Neuronal stem cell (in vitro differentiated cells): ENCODE data around the gene MIA.
"Not testable (repeated sequence)": the region's sequence is repeated elsewhere in the genome, so short reads cannot be mapped to it uniquely, and the experiment has no call there.

Experiments
- DNase-seq: peaks from one replicate; pipeline ENCODE4 v3.0.0-alpha.2; 2013; ENCODE audit warnings: low spot score
- H2AFZ ChIP-seq: one replicate; pipeline ENCODE4 v1.6.1; 2013; ENCODE audit warnings: mild to moderate bottlenecking, low read length, inconsistent platforms
- H2AK5ac ChIP-seq: 2 replicates; pipeline ENCODE4 v1.6.1; 2013; ENCODE audit warnings: low read depth, mild to moderate bottlenecking, inconsistent platforms, low read length, moderate library complexity, mixed read lengths
- H2BK120ac ChIP-seq: 2 replicates; pipeline ENCODE4 v1.6.1; 2013; ENCODE audit warnings: low read depth, mild to moderate bottlenecking, inconsistent platforms, low read length, moderate library complexity, mixed read lengths
- H2BK12ac ChIP-seq: one replicate; pipeline ENCODE4 v1.6.1; 2013; ENCODE audit warnings: low read length, inconsistent platforms
- H2BK15ac ChIP-seq: 2 replicates; pipeline ENCODE4 v1.6.1; 2013; ENCODE audit warnings: mild to moderate bottlenecking, low read length, inconsistent platforms, mixed read lengths
- H2BK5ac ChIP-seq: one replicate; pipeline ENCODE4 v1.6.1; 2013; ENCODE audit warnings: inconsistent platforms, mild to moderate bottlenecking, low read length, moderate library complexity
- H3K14ac ChIP-seq: one replicate; pipeline ENCODE4 v1.6.1; 2013; ENCODE audit warnings: low read length, inconsistent platforms
- H3K18ac ChIP-seq: 2 replicates; pipeline ENCODE4 v1.6.1; 2013; ENCODE audit warnings: low read length, inconsistent platforms
- H3K23ac ChIP-seq: 2 replicates; pipeline ENCODE4 v1.6.1; 2013; ENCODE audit warnings: low read depth, mild to moderate bottlenecking, mixed read lengths, low read length, inconsistent platforms; ENCODE audit not compliant: poor library complexity
- H3K27ac ChIP-seq: replicated peaks from 3 replicates; pipeline ENCODE4 v1.5.1; 2013; ENCODE audit warnings: low read length, inconsistent platforms
- H3K27me3 ChIP-seq, 3 experiments: 2 replicates each; pipeline ENCODE4 v1.6.1; 2013; ENCODE audit warnings: low read length in 3 of 3, mild to moderate bottlenecking in 2 of 3, inconsistent platforms in 1 of 3, low read depth in 1 of 3, mixed read lengths in 1 of 3, moderate library complexity in 1 of 3; ENCODE audit not compliant: control insufficient read depth in 3 of 3, insufficient read depth in 3 of 3
- H3K36me3 ChIP-seq, 2 donors: replicated peaks in 1 of 2; 2 replicates each; pipeline ENCODE4 v1.6.1; 2013; ENCODE audit warnings: low read length in 2 of 2; ENCODE audit not compliant: control insufficient read depth in 2 of 2, insufficient read depth in 2 of 2
- H3K4ac ChIP-seq: 2 replicates; pipeline ENCODE4 v1.6.1; 2013; ENCODE audit warnings: inconsistent platforms, mild to moderate bottlenecking, low read length, moderate library complexity
- H3K4me1 ChIP-seq, 2 donors: 1 replicate in 1 of 2; 2 replicates in 1 of 2; pipeline ENCODE4 v1.6.1; 2013; ENCODE audit warnings: low read length in 2 of 2, low read depth in 1 of 2; ENCODE audit not compliant: control insufficient read depth in 2 of 2, insufficient read depth in 1 of 2
- H3K4me2 ChIP-seq: one replicate; pipeline ENCODE4 v1.6.1; 2013; ENCODE audit warnings: mild to moderate bottlenecking, low read length, inconsistent platforms; ENCODE audit not compliant: insufficient read depth, poor library complexity, severe bottlenecking
- H3K4me3 ChIP-seq, 2 donors: 2 replicates each; pipeline ENCODE4 v1.5.1; 2013; ENCODE audit warnings: low read length in 2 of 2, mild to moderate bottlenecking in 2 of 2, inconsistent platforms in 1 of 2, moderate library complexity in 1 of 2
- H3K79me1 ChIP-seq: one replicate; pipeline ENCODE4 v1.6.1; 2013; ENCODE audit warnings: low read depth, mild to moderate bottlenecking, inconsistent platforms, low read length, moderate library complexity
- H3K9ac ChIP-seq: one replicate; pipeline ENCODE4 v1.6.1; 2013; ENCODE audit warnings: mild to moderate bottlenecking, low read depth, low read length, inconsistent platforms; ENCODE audit not compliant: poor library complexity
- H3K9me3 ChIP-seq, 2 donors: replicated peaks in 1 of 2; 2 replicates each; pipeline versions ENCODE3 to v1.6.1; 2013; ENCODE audit warnings: low read length in 2 of 2, mild to moderate bottlenecking in 2 of 2, inconsistent platforms in 1 of 2, low read depth in 1 of 2, mixed read lengths in 1 of 2, moderate library complexity in 1 of 2; ENCODE audit not compliant: control insufficient read depth in 2 of 2, insufficient read depth in 1 of 2
- H4K8ac ChIP-seq: one replicate; pipeline ENCODE4 v1.6.1; 2013; ENCODE audit warnings: low read depth, mild to moderate bottlenecking, inconsistent platforms, low read length, moderate library complexity
- H4K91ac ChIP-seq: one replicate; pipeline ENCODE4 v1.6.1; 2013; ENCODE audit warnings: low read length, low read depth, mild to moderate bottlenecking, inconsistent platforms; ENCODE audit not compliant: poor library complexity
- WGBS, 2 donors: extraction: QIAGEN DNeasy Blood & Tissue Kit; methylation state at CpG; one replicate each; pipeline ENCODE4 v1.1.7; 2013; ENCODE audit warnings: missing lambda C conversion rate in 2 of 2, mixed read lengths in 1 of 2; ENCODE audit not compliant: insufficient read length in 2 of 2, insufficient replicate concordance in 1 of 2; ENCODE audit errors: extremely low coverage in 2 of 2; 5-methylcytosine and 5-hydroxymethylcytosine counted together

The MIA gene

DNA sequence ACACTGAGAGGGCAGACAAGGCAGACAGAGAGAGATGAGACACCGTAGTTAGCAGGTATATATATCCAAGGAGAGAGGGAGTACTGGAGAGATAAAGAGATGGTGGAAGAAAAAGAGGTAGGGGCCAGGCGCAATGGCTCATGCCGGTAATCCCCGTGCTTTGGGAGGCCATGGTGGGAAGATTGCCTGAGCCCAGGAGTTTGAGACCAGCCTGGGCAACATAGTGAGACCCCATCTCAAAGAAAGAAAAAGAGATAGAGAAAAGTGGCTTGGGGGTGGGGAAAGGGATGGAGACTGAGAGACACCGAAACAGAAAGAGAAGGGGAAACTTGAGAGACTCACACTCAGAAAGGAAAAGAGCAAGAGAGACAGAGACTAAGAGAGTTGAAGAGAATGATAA lies 5.3 kb downstream of the MIA start:
- H4K91ac ChIP-seq: no peak overlapping the region
- H3K18ac ChIP-seq: no peak overlapping the region
- H2BK120ac ChIP-seq: no peak overlapping the region
- H2BK12ac ChIP-seq: no peak overlapping the region
- H2AFZ ChIP-seq: no peak overlapping the region
- H3K36me3 ChIP-seq: peaks cover 0 to under 1% of the 10 kb centered on the region in 2 donors
- no peaks in the 10 kb centered on the region for H3K9me3 ChIP-seq
- no peak overlapping the region for H3K23ac ChIP-seq
- no peak overlapping the region for H2BK5ac ChIP-seq
- H3K4me2 ChIP-seq: no peak overlapping the region
- H3K4me1 ChIP-seq: peaks cover 0 to 6% of the 10 kb centered on the region in 2 donors
- H3K79me1 ChIP-seq: peaks cover 3% of the 10 kb centered on the region
- no peak overlapping the region for H3K4ac ChIP-seq
- no peak for DNase-seq
- H3K27me3 ChIP-seq: no peaks in the 10 kb centered on the region
- H2AK5ac ChIP-seq: no peak overlapping the region
- no peak overlapping the region for H4K8ac ChIP-seq
- H3K9ac ChIP-seq: no peak overlapping the region
- H3K27ac ChIP-seq: no peak overlapping the region
- H3K14ac ChIP-seq: no peak overlapping the region
- no peak overlapping the region for H3K4me3 ChIP-seq
- no peak overlapping the region for H2BK15ac ChIP-seq
- WGBS, 2 donors: no CpG with 5 or more reads among the region's 5 CpGs

DNA sequence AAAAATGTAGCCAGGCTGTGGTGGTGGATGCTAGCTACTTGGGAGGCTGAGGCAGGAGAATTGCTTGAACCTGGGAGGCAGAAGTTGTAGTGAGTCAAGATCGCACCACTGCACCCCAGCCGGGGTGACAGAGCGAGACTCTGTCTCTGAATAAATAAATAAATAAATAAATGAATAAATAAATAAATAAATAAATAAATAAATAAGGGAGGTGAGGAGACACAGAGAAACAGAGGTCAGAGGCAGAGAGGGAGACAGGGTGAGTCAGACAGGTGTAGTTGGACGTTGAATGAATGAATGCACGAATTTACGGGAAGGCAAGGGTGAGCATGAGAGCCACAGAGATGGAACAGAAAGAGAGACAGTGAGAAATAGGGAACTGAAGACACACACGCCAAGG lies 5.8 kb downstream of the MIA start:
- WGBS, 2 donors: no CpG with 5 or more reads among the region's 7 CpGs

DNA sequence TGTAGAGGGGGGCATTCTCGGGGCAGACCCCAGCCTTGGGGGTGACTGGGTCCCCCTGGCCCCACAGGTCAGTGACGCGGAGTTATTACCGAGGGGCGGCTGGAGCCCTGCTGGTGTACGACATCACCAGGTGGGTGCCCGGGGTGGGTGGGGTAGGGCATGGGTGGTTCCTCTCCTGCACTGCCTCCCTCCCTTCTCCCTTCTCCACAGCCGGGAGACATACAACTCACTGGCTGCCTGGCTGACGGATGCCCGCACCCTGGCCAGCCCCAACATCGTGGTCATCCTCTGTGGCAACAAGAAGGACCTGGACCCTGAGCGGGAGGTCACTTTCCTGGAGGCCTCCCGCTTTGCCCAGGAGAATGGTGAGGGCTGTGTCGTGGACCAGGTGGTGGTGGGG lies 8.4 kb downstream of the MIA start:
- Histone ChIP-seq H3K23ac (no peak overlapping the region), H2BK5ac (no peak overlapping the region), H2AFZ (no peak overlapping the region), H2BK120ac (no peak overlapping the region), H2BK12ac (no peak overlapping the region), H3K4me3 (no peak overlapping the region), H3K27me3 (no peaks in the 10 kb centered on the region), H3K9me3 (no peaks in the 10 kb centered on the region), H3K36me3 (peaks cover 0 to 4% of the 10 kb centered on the region in 2 donors), H3K27ac (no peak overlapping the region), H3K14ac (no peak overlapping the region), H3K4me1 (peaks cover 0 to 3% of the 10 kb centered on the region in 2 donors), H2AK5ac (peak overlapping the region; percentile 80), H3K4me2 (no peak overlapping the region), H3K9ac (no peak overlapping the region), H3K18ac (no peak overlapping the region), H4K91ac (no peak overlapping the region), H3K4ac (no peak overlapping the region), H3K79me1 (peaks cover 4% of the 10 kb centered on the region), H2BK15ac (no peak overlapping the region), H4K8ac (no peak overlapping the region)
- DNase-seq: no peak
- WGBS, 2 donors: no CpG with 5 or more reads among the region's 14 CpGs

More for the DNA sequence above, 5.8 kb downstream of the MIA start:
- no peak overlapping the region for H3K4me3 ChIP-seq
- H3K27ac ChIP-seq: no peak overlapping the region
- no peak overlapping the region for H3K23ac ChIP-seq
- no peak overlapping the region for H2AFZ ChIP-seq
- H2BK5ac ChIP-seq: no peak overlapping the region
- no peak overlapping the region for H3K4ac ChIP-seq
- no peak overlapping the region for H2BK15ac ChIP-seq
- no peaks in the 10 kb centered on the region for H3K36me3 ChIP-seq
- H3K79me1 ChIP-seq: peaks cover 3% of the 10 kb centered on the region
- H3K18ac ChIP-seq: no peak overlapping the region
- no peaks in the 10 kb centered on the region for H3K27me3 ChIP-seq
- no peak for DNase-seq
- H3K9ac ChIP-seq: no peak overlapping the region
- H3K4me1 ChIP-seq: peaks cover 0 to 6% of the 10 kb centered on the region in 2 donors
- no peak overlapping the region for H4K91ac ChIP-seq
- no peak overlapping the region for H2BK120ac ChIP-seq
- no peak overlapping the region for H2BK12ac ChIP-seq
- H4K8ac ChIP-seq: no peak overlapping the region
- H3K9me3 ChIP-seq: no peaks in the 10 kb centered on the region
- no peak overlapping the region for H3K4me2 ChIP-seq
- no peak overlapping the region for H3K14ac ChIP-seq
- no peak overlapping the region for H2AK5ac ChIP-seq

DNA sequence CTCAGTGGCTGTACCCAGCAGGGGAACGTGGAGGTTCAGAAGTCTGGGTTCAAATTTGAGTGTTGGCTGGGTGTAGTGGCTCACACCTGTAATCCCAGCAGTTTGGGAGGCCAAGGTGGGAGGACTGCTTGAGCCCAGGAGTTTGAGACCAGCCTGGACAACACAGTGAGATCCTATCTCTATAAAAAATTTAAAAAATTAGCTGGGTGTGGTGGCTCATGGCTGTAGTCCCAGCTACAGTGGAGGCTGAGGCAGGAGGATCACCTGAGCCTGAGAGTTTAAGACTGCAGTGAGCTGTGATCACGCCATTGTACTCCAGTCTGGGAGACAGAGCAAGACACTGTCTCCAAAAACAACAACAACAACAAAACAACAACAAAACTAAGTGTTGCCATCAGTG lies 8.8 kb downstream of the MIA start:
- H3K27me3 ChIP-seq, H2AFZ ChIP-seq, H2BK12ac ChIP-seq, H3K4me3 ChIP-seq, H3K23ac ChIP-seq, H2BK5ac ChIP-seq, H4K91ac ChIP-seq, H3K36me3 ChIP-seq, H4K8ac ChIP-seq, H3K14ac ChIP-seq, H3K27ac ChIP-seq, H3K4me1 ChIP-seq, H2AK5ac ChIP-seq, H3K9me3 ChIP-seq, H3K4me2 ChIP-seq, H2BK15ac ChIP-seq, H3K9ac ChIP-seq, H2BK120ac ChIP-seq, DNase-seq, H3K4ac ChIP-seq, H3K18ac ChIP-seq, H3K79me1 ChIP-seq: not testable (repeated sequence)
- WGBS, 2 donors: no CpG with 5 or more reads among the region's 2 CpGs
